Gastrocnemius medialis (tissue), 4 donors: ENCODE data around the gene TRPM4. TPM values are rescaled to one million over a fixed set of nuclear protein-coding genes. Genes with fewer than 3 reads are reported as not detected.
"Not testable (repeated sequence)": the region's sequence is repeated elsewhere in the genome, so short reads cannot be mapped to it uniquely, and the experiment has no call there.

Experiments used
- ATAC-seq, 2 donors: fragments of 150-250 bp; one replicate each; pipeline ENCODE4 v1.9.1; 2016
- DNase-seq, 2 donors: peaks; one replicate each; pipeline ENCODE4 v3.0.0-alpha.2; 2019
- H3K27ac ChIP-seq, 4 donors: fragments of 200-600 bp; sonication (generic); 1 replicate in 1 of 4; 2 replicates in 3 of 4; pipeline ENCODE4 v1.5.1; 2016 to 2018; ENCODE audit warnings: mild to moderate bottlenecking in 2 of 4, moderate library complexity in 1 of 4
- H3K27me3 ChIP-seq, 3 donors: fragments of 200-600 bp; sonication (generic) in 2 of 3; 1 replicate in 1 of 3; 2 replicates in 2 of 3; pipeline versions ENCODE4 v1.5.1 to v1.6.0; 2016 to 2019; ENCODE audit warnings: mild to moderate bottlenecking in 1 of 3, moderate library complexity in 1 of 3
- H3K36me3 ChIP-seq, 2 donors: fragments of 200-600 bp; sonication (generic) in 1 of 2; one replicate each; pipeline ENCODE4 v1.5.1; 2017 to 2018
- H3K4me1 ChIP-seq, 2 donors: fragments of 200-600 bp; sonication (generic) in 1 of 2; one replicate each; pipeline ENCODE4 v1.5.1; 2016 to 2017; ENCODE audit warnings: mild to moderate bottlenecking in 2 of 2
- H3K4me3 ChIP-seq, 4 donors: fragments of 200-600 bp; sonication (generic) in 3 of 4; 1 replicate in 1 of 4; 2 replicates in 3 of 4; pipeline ENCODE4 v1.5.1; 2016 to 2019; ENCODE audit warnings: mild to moderate bottlenecking in 2 of 4
- H3K9me3 ChIP-seq, 3 donors: fragments of 200-600 bp; sonication (generic) in 2 of 3; 1 replicate in 1 of 3; 2 replicates in 2 of 3; pipeline ENCODE4 v1.5.1; 2016 to 2019
- POLR2A ChIP-seq, 2 donors: fragments of 450-650 bp; IDR thresholded peaks; one replicate each; pipeline ENCODE4 v1.6.1; 2017; ENCODE audit warnings: antibody characterized with exemption in 2 of 2, mild to moderate bottlenecking in 2 of 2, moderate library complexity in 2 of 2
- in situ Hi-C, 4 donors: fragments of 200-750 bp; cut with MboI; loops; one replicate each; pipeline versions ENCODE4 v1.15.0 to v1.8.0; 2017; ENCODE audit warnings: low sequenced_read_pairs in 4 of 4
- intact Hi-C: fragments of 100-400 bp; cut with DNase I; formaldehyde crosslinking; loops from one replicate; pipeline ENCODE4 v1.15.1; 2023; ENCODE audit warnings: low total_unique reads
- total RNA-seq, 4 donors: library from RNA; depleted of rRNA; stranded (reverse); fragments of >200 nt; gene quantifications; one replicate each; pipeline versions ENCODE4 v1.1.0 to v1.2.3, GENCODE V29; 2016
- TF ChIP-seq, protein P1 (sequence below), 5 experiments: fragments of 450-650 bp in 3 of 5; fragments of 200-600 bp in 2 of 5; sonication (generic) in 2 of 5; IDR thresholded peaks in 4 of 5; conservative IDR thresholded peaks in 1 of 5; 1 replicate in 4 of 5; 2 replicates in 1 of 5; pipeline ENCODE4 v1.5.1; 2016 to 2019; ENCODE audit warnings: antibody characterized with exemption in 5 of 5, mild to moderate bottlenecking in 3 of 5, moderate library complexity in 3 of 5

The TRPM4 gene
- total RNA-seq, 4 donors from 2014 or later = 10.4 to 11.5 (median 11.3) TPM

- intact Hi-C loops = no loop called here
- ATAC-seq = peak; percentile 92 to 93
Observed at GRCh38 chr19:49217382-49217781, 59.8 kb downstream of the TRPM4 start.

GRCh38 chr19:49222011-49222410 is 64.4 kb downstream of the TRPM4 start:
- Histone ChIP-seq H3K9me3 (no peaks in the 10 kb centered on the region), H3K4me3 (no peak overlapping the region), H3K4me1 (peaks cover 2 to 8% of the 10 kb centered on the region in 2 donors), H3K27me3 (no peaks in the 10 kb centered on the region), H3K36me3 (no peaks in the 10 kb centered on the region), H3K27ac (no peak overlapping the region)
- in situ Hi-C loops (loop anchor here in 1 of 4 donors (10.0 kb wide), 1 partner anchor 223 kb away; the partner anchor contains the start of gene SLC17A7), intact Hi-C loops (no loop called here)
- no peak for ATAC-seq
- no peak for TF ChIP-seq POLR2A (IDR thresholded peaks at IDR 0.05)
- TF ChIP-seq, protein P1, sequence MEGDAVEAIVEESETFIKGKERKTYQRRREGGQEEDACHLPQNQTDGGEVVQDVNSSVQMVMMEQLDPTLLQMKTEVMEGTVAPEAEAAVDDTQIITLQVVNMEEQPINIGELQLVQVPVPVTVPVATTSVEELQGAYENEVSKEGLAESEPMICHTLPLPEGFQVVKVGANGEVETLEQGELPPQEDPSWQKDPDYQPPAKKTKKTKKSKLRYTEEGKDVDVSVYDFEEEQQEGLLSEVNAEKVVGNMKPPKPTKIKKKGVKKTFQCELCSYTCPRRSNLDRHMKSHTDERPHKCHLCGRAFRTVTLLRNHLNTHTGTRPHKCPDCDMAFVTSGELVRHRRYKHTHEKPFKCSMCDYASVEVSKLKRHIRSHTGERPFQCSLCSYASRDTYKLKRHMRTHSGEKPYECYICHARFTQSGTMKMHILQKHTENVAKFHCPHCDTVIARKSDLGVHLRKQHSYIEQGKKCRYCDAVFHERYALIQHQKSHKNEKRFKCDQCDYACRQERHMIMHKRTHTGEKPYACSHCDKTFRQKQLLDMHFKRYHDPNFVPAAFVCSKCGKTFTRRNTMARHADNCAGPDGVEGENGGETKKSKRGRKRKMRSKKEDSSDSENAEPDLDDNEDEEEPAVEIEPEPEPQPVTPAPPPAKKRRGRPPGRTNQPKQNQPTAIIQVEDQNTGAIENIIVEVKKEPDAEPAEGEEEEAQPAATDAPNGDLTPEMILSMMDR (IDR thresholded peaks at IDR 0.05 in 4 of 5, conservative IDR thresholded peaks at IDR 0.05 in 1 of 5) = no peak
- no peak for DNase-seq

More at GRCh38 chr19:49217382-49217781, 59.8 kb downstream of the TRPM4 start:
- no peaks in the 10 kb centered on the region for H3K27me3 ChIP-seq
- no peak overlapping the region for H3K4me3 ChIP-seq
- peak in 1 of 2 donors; percentile 33 for TF ChIP-seq POLR2A (IDR thresholded peaks at IDR 0.05)
- TF ChIP-seq, protein P1 (IDR thresholded peaks at IDR 0.05 in 4 of 5, conservative IDR thresholded peaks at IDR 0.05 in 1 of 5) = no peak
- DNase-seq = peak; percentile 53 to 83
- H3K36me3 ChIP-seq = no peaks in the 10 kb centered on the region
- in situ Hi-C loops = no loop called here
- H3K4me1 ChIP-seq = peaks cover 5 to 14% of the 10 kb centered on the region in 2 donors
- no peaks in the 10 kb centered on the region for H3K9me3 ChIP-seq
- H3K27ac ChIP-seq = peak overlapping the region; percentile 56 to 92 (median 77)

DNA sequence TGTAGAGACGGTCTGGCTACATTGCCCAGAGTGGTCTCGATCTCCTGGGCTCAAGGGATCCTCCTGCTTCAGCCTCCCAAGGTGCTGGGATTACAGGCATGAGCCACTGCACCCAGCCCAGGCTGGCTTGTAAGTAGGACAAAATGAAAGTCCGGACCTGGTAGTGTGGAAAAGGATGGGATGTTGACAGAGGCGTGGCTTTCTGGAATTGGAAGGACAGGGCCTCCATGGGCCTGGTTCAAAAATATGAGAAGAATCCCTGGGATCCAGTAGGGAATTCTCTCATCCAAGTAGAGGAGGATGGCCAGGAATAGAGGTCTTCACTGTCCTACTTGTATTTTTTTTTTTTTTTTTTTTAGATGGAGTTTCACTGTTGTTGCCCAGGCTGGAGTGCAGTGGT is 64.9 kb downstream of the TRPM4 start:
- H3K36me3 ChIP-seq = no peaks in the 10 kb centered on the region
- no peaks in the 10 kb centered on the region for H3K27me3 ChIP-seq
- in situ Hi-C loops = loop anchor here in 1 of 4 donors (10.0 kb wide), 1 partner anchor 222 kb away; the partner anchor contains the start of gene SLC17A7
- no peak for DNase-seq
- no peaks in the 10 kb centered on the region for H3K9me3 ChIP-seq
- intact Hi-C loops = no loop called here
- no peak overlapping the region for H3K4me3 ChIP-seq
- H3K4me1 ChIP-seq = peaks cover 0 to 5% of the 10 kb centered on the region in 2 donors
- ATAC-seq = no peak
- no peak overlapping the region for H3K27ac ChIP-seq
- TF ChIP-seq, protein P1 (IDR thresholded peaks at IDR 0.05 in 4 of 5, conservative IDR thresholded peaks at IDR 0.05 in 1 of 5) = no peak
- no peak for TF ChIP-seq POLR2A (IDR thresholded peaks at IDR 0.05)

DNA sequence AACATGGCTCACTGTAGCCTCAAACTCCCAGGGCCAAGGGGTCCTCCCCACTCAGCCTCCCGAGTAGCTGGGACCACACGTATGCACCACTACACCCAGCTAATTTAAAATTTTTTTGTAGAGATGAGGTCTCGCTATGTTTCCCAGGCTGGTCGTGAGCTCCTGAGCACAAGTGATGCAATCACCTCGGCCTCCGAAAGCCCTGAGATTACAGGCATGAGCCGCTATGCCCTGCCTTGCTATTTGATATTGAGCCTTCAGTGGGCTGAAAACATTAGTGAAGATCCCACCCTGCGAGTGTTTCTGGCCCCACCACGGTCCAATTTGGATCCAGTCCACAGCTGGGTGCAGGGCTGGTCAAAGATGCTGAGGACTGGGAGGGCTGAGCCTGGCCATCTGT is 65.9 kb downstream of the TRPM4 start:
- Histone ChIP-seq H3K4me1 (no peaks in the 10 kb centered on the region), H3K27me3 (no peaks in the 10 kb centered on the region), H3K4me3 (no peak overlapping the region), H3K27ac (no peak overlapping the region), H3K9me3 (no peaks in the 10 kb centered on the region), H3K36me3 (no peaks in the 10 kb centered on the region)
- no peak for DNase-seq
- no peak for ATAC-seq
- TF ChIP-seq POLR2A (IDR thresholded peaks at IDR 0.05) = no peak
- TF ChIP-seq, protein P1 (IDR thresholded peaks at IDR 0.05 in 4 of 5, conservative IDR thresholded peaks at IDR 0.05 in 1 of 5) = no peak
- intact Hi-C loops = no loop called here
- in situ Hi-C loops = loop anchor here in 1 of 4 donors (10.0 kb wide), 1 partner anchor 221 kb away; the partner anchor contains the start of gene SLC17A7

GRCh38 chr19:49224441-49224840 is 66.8 kb downstream of the TRPM4 start:
- H3K36me3 ChIP-seq, H3K9me3 ChIP-seq, H3K27ac ChIP-seq, intact Hi-C loops, H3K4me1 ChIP-seq, ATAC-seq, H3K4me3 ChIP-seq, H3K27me3 ChIP-seq, DNase-seq: not testable (repeated sequence)
- in situ Hi-C loops = loop anchor here in 1 of 4 donors (10.0 kb wide), 1 partner anchor 220 kb away; the partner anchor contains the start of gene SLC17A7
